Renal cortex interstitium (tissue), 11 donors: ENCODE data around the gene KCNIP3. TPM values are rescaled to one million over a fixed set of nuclear protein-coding genes. Genes with fewer than 3 reads are reported as not detected.

Source experiments
- DNase-seq, 11 donors: peaks; one replicate each; pipeline ENCODE4 v3.0.0-alpha.2; 2013; ENCODE audit warnings: low read depth in 9 of 11, low spot score in 4 of 11; ENCODE audit errors: extremely low read depth in 1 of 11
- polyA plus RNA-seq, 3 donors: library from polyadenylated mRNA; unstranded; fragments of 120-200 nt; gene quantifications; one replicate each; pipeline ENCODE4 v1.2.1, GENCODE V29; 2013; ENCODE audit not compliant: insufficient read length in 3 of 3

Gene KCNIP3
- polyA plus RNA-seq, 3 donors, result 12.4 to 22.4 (median 16.5) TPM

- no peak for DNase-seq
These were observed 39.3 kb downstream of the KCNIP3 start for GRCh38 chr2:95336406-95336805.

DNA sequence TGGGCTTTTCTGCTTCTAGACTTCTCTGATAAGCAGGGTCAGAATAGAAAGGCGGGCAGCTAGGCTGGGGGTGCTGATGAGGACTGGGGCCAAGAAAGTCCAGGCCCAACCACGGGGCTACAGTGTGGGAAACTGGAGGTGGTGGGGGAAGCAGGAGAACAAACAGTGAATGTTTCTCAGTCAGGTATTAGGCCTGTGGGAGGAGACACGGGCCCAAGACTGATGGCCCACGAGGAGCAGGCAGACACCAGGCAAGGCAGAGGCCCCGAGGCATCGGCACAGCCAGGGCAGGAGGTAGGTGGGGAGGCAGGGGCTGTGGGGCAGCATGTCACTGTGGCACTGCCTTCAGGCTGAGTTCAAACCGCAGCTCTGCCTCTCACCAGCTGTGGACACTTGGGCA, 40.7 kb downstream of the KCNIP3 start:
- no peak for DNase-seq

DNA sequence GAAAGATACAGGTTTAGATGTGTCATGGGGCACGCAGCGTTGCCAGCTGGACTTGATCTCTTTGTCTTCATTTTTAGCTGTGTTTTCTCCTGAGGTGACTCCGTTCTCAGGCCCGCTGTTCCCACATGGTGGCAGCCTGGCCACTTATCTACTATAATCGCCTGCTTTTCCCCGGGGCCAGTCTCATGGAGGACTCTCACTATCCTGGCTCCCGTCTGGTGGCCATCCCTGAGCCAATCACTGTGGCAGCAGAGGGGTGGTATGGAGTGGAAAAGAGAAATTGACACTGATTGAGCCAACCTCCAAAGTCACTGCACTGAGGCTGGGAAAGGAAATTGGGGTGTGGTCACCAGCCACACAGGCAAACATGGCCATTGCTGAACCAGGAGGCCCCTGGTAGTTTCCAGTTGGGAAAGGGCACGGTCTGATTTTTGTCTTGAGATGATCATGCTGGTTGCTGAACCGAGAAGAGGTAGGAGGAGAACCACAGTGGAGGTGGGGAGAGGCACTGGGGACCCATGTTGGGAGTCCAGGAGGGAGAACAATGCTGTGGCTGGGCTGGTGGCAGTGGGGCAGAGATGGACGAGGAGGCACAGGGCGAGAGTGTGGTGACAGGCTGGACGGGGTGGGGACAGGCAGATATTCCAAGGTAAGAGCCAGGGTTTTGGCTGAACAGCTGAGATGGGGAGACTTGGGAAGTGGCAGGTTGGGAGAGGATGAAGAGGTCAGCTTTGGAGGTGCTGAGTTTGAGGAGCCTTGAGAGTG, 45.6 kb downstream of the KCNIP3 start:
- no peak for DNase-seq

DNA sequence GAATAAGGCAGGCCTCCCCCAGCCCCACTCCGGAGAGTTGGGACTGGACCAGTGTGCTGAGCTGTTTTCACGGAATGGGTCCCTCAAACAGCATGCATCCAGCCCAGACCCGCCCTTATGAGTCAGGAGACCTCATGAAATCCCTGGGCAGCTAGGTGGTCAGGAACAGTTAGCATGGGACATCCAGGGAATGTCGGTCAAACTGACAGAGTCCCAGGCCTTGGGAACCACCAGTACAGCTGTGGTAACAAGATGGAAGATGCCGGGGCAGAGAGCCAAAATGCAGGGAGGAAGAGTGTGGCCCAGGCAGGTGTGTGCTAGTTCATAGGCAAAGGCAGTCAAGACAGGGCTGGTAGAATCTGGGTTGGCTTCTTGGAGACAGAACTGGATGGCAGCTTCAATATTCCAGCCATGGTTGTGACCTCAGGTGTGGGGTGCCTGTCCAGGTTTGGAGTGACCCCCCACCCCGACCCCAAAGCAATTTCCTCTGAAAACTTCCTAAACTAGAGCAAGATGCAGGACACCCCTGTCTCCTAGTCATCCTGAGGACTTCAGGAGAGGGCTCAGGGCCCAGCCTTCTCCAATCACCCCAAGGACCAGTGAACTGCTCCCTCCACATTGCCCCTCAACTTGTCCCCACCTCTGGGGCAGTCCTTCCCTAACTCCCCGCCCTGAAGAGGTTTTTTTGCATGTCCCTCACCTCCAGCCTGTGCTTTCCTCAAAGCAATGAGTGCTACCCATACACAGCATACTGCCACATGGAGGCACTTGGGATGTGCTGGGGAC, 46.5 kb downstream of the KCNIP3 start:
- no peak for DNase-seq

- DNase-seq, result no peak
These were observed 47.1 kb downstream of the KCNIP3 start for GRCh38 chr2:95344215-95344583.

DNA sequence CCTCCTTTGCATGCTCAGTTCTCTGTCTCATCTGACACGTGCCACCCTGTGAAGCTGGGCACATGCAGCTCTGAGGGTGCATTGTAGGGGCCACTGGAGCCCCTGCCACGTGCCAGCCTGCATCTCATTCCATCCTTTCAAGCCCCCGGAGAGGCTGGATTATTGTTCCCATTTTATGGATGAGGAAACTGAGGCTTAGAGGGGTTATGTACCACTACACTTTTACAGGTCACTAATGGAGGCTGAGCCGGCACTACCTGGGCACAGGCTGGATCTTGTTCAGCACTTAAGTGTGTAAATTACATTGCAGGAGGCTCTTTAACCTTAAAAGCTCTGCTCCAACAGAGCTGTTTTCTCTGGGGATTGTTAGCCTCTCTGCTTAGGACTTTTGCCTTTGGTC, 47.5 kb downstream of the KCNIP3 start:
- no peak for DNase-seq

DNA sequence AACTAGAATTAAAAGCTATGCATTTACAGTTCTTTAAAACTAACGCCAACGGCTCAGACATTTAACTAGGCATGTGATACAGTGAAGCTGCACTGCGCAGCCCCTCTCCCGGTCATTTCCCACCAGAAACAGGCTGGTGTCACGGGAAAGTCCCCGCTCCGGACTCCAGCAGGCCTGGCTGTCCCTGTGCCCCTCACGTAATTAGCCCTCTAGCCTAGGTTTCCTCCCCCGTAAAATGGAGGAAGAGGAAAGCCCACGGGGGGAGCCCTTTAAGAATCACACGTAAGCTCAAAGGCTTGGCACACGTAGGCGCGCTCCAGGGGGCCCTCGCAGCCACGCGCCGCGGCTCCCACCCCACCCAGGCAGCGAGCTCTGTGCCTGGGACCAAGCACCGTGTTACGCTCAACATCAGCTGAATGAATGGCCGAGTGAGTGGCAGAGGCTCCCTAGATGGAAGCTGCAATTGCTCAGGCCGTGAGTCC, 48.0 kb downstream of the KCNIP3 start:
- DNase-seq, result no peak

GRCh38 chr2:95345563-95346230, 48.5 kb downstream of the KCNIP3 start:
- DNase-seq, result peak; percentile 53 to 77 (median 71)

- no peak for DNase-seq
These were observed 49.1 kb downstream of the KCNIP3 start for GRCh38 chr2:95346231-95346737.

DNA sequence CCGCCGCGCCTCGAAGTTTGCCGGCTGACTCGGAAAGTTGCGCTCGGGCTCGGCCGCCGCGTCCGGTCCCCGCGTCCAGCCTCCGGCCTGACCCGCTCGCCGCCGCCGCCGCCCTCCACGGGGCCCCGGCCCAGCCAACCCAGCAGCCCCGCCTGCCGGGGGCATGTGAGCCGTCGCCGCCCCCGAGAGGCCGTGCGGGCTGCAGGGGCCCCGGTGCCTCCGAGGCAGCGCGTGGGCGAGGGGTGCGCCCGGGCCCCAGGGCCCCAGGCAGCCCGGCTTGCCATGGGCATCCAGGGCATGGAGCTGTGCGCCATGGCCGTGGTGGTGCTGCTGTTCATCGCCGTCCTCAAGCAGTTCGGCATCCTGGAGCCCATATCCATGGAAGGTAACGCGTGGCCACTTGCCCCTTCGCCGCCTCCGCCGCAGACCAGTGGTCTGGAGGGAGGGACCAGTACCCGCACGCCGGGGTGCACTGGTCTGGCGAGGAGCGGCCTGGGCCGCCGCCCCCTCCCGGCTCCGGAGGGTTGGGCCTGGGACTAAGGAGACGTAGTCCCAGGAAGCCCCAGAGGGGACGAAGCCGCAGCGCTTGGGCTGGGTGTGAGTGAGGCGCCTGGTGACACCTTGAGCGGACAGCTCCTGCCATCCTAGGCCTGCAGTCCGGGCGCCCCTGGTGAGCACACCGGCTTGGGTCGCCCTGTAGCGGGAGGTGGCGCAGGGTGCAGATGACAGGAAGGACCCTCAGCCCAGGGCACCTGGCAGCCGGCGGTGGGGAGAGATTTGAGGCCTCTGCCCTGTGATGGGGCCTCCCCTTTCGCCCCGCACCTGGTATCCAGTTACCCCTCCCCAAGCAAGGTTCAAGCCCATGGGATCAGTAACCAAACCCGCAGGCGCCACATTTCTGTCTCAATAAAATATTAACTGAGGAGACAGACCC, 49.9 kb downstream of the KCNIP3 start:
- no peak for DNase-seq

- DNase-seq, result no peak
These were observed 50.8 kb downstream of the KCNIP3 start for GRCh38 chr2:95347681-95348608.

GRCh38 chr2:95348609-95349567, 51.7 kb downstream of the KCNIP3 start:
- no peak for DNase-seq

- no peak for DNase-seq
These were observed 52.6 kb downstream of the KCNIP3 start for GRCh38 chr2:95349568-95350322.

DNA sequence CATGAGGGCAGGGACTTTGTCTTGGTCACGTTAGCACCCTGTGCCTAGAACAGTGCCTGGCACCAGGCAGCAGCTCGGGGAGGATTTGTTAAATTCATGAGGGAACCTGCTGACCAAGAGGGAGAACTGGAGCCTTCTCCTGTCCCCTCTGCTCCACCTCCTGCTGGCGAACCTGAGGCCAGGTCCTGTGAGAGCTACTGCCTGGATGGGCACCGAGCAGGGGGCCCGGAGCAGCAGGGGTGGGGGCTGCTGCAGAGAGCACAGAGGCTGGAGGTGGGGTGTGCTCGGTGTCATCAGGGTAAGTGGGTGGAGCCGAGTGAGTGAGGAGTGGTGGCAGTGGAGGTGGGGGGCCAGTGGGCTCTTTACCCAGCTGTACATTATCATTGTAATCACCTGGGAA, 53.2 kb downstream of the KCNIP3 start:
- no peak for DNase-seq

- DNase-seq, result no peak
These were observed 53.8 kb downstream of the KCNIP3 start for GRCh38 chr2:95350774-95351597.
